K562 (cell line): Measurements from ENCODE around the gene IL1RN. TPM values are rescaled to one million over a fixed set of nuclear protein-coding genes. Genes with fewer than 3 reads are reported as not detected.

Experiments
- ATAC-seq: fragments of 200-7000 bp; cut with Tn5 transposase; 3 replicates; pipeline ENCODE4 v1.9.1; 2020; ENCODE audit warnings: moderate library complexity
- BruUV-seq: library from RNA; stranded (reverse); fragments of 400-500 nt; replicated peaks from 2 replicates; lab custom pipeline; 2021; lab: Mats Ljungman, UMichigan
- CTCF ChIA-PET: fragments of 300-600 bp; formaldehyde crosslinking; extraction: SDS; loops from one replicate; lab custom pipeline; 2021; ENCODE audit warnings: low intra/inter-chr PET ratio; lab: Yijun Ruan, JAX
- POLR2A ChIA-PET: fragments of 300-600, 350-650 bp; sonication (Branson Sonifier 250); formaldehyde crosslinking; extraction: SDS; loops from one replicate; lab custom pipeline; 2021; ENCODE audit warnings: antibody characterized with exemption, inconsistent platforms; lab: Yijun Ruan, JAX
- DNase-seq, 4 experiments: peaks; one replicate each; pipeline versions ENCODE4 v3.0.0 to v3.0.0-alpha.2; 2011 to 2018; ENCODE audit warnings: low spot score in 3 of 4, mixed read lengths in 3 of 4; ENCODE audit errors: extremely low read depth in 1 of 4
- FAIRE-seq: peaks from 2 replicates; lab custom pipeline; 2011; peaks lifted over from hg19 to GRCh38; lab: Jason Lieb, UNC
- H2AFZ ChIP-seq: 2 replicates; pipeline ENCODE4 v1.6.0; 2011; ENCODE audit warnings: low read depth, low read length, control low read depth, inconsistent platforms
- H3K27ac ChIP-seq: fragments of 200-600 bp; 3 replicates; pipeline ENCODE4 v1.8.0; 2011; ENCODE audit warnings: low read depth, mild to moderate bottlenecking, control low read depth, inconsistent platforms, low read length, moderate library complexity, mixed read lengths; ENCODE audit errors: extremely low read depth
- H3K27me3 ChIP-seq, 2 experiments: fragments of 300-600 bp in 1 of 2; 2 replicates in 1 of 2; 3 replicates in 1 of 2; pipeline versions ENCODE4 v1.6.0 to v1.8.0; 2011; ENCODE audit warnings: inconsistent platforms in 2 of 2, low read length in 2 of 2, mild to moderate bottlenecking in 1 of 2, mixed read lengths in 1 of 2, moderate library complexity in 1 of 2; ENCODE audit not compliant: control insufficient read depth in 2 of 2, insufficient read depth in 2 of 2
- H3K36me3 ChIP-seq: fragments of 300-600 bp; 3 replicates; pipeline ENCODE4 v1.8.0; 2011; ENCODE audit warnings: mild to moderate bottlenecking, low read length, inconsistent platforms; ENCODE audit not compliant: control insufficient read depth, insufficient read depth
- H3K4me1 ChIP-seq, 2 experiments: fragments of 200-600 bp in 1 of 2; replicated peaks in 1 of 2; 2 replicates in 1 of 2; 3 replicates in 1 of 2; pipeline versions ENCODE4 v1.5.1 to v1.8.0; 2011; ENCODE audit warnings: inconsistent platforms in 2 of 2, low read length in 2 of 2, mild to moderate bottlenecking in 1 of 2, mixed read lengths in 1 of 2, moderate library complexity in 1 of 2; ENCODE audit not compliant: control insufficient read depth in 2 of 2, insufficient read depth in 2 of 2
- H3K4me2 ChIP-seq: 2 replicates; pipeline ENCODE4 v1.6.1; 2011; ENCODE audit warnings: low read length, control low read depth, inconsistent platforms, mixed read lengths; ENCODE audit not compliant: insufficient read depth
- H3K4me3 ChIP-seq: fragments of 200-600 bp; sonication (generic), shearing (Covaris generic); 2 replicates; pipeline ENCODE4 v1.5.1; 2016; ENCODE audit warnings: control low read depth, inconsistent platforms
- H3K79me2 ChIP-seq: fragments of 200-600 bp; 3 replicates; pipeline ENCODE4 v1.8.0; 2011; ENCODE audit warnings: low read length, inconsistent platforms; ENCODE audit not compliant: control insufficient read depth, insufficient read depth
- H3K9ac ChIP-seq, 2 experiments: 2 replicates each; pipeline versions ENCODE4 v1.6.0 to v1.6.1; 2011; ENCODE audit warnings: low read depth in 2 of 2, low read length in 2 of 2, control low read depth in 1 of 2, inconsistent platforms in 1 of 2, mild to moderate bottlenecking in 1 of 2, mixed read lengths in 1 of 2; ENCODE audit not compliant: insufficient read depth in 1 of 2
- H3K9me1 ChIP-seq: one replicate; pipeline ENCODE4 v1.6.0; 2011; ENCODE audit warnings: inconsistent platforms, mild to moderate bottlenecking, low read length, moderate library complexity; ENCODE audit not compliant: control insufficient read depth, insufficient read depth
- H3K9me3 ChIP-seq: replicated peaks from 2 replicates; pipeline ENCODE4 v1.5.1; 2011; ENCODE audit warnings: low read depth, low read length, inconsistent platforms; ENCODE audit not compliant: control insufficient read depth, insufficient read depth
- H4K20me1 ChIP-seq: replicated peaks from 2 replicates; pipeline ENCODE4 v1.6.1; 2011; ENCODE audit warnings: low read length, inconsistent platforms, mixed read lengths; ENCODE audit not compliant: control insufficient read depth, insufficient read depth
- DIDO1 ChIP-seq: fragments of 450-650 bp; IDR thresholded peaks from 2 replicates; pipeline ENCODE4 v1.6.1; 2016; ENCODE audit warnings: low read depth, missing biosample characterization, missing genetic modification characterization
- GATAD2A ChIP-seq: fragments of 450-650 bp; IDR thresholded peaks from 2 replicates; pipeline ENCODE4 v1.6.1; 2017
- NFE2 ChIP-seq: IDR thresholded peaks from 2 replicates; pipeline ENCODE4 v1.6.1; 2014; ENCODE audit warnings: antibody characterized with exemption, low read depth
- NFIC ChIP-seq: fragments of 450-650 bp; IDR thresholded peaks from 2 replicates; pipeline ENCODE4 v1.6.1; 2017; ENCODE audit warnings: mild to moderate bottlenecking, inconsistent platforms
- NR4A1 ChIP-seq, 2 experiments: fragments of 250-450 bp in 1 of 2; fragments of 450-650 bp in 1 of 2; sonication (Bioruptor Pico) in 1 of 2; IDR thresholded peaks; 2 replicates each; pipeline versions ENCODE4 v1.4.0 to v1.6.1; 2016 to 2020; ENCODE audit warnings: mild to moderate bottlenecking in 2 of 2, missing compliant biosample characterization in 1 of 2, missing genetic modification characterization in 1 of 2, moderate library complexity in 1 of 2
- PCBP1 ChIP-seq: fragments of 200-400 bp; formaldehyde crosslinking; IDR thresholded peaks from 2 replicates; pipeline ENCODE4 v1.6.1; 2018; ENCODE audit warnings: mild to moderate bottlenecking, low read depth, low read length; ENCODE audit not compliant: poor library complexity, severe bottlenecking
- SP2 ChIP-seq: IDR thresholded peaks from 2 replicates; pipeline ENCODE4 v1.6.1; 2011; ENCODE audit warnings: mild to moderate bottlenecking, low read depth, low read length, moderate library complexity; ENCODE audit not compliant: poor library complexity, severe bottlenecking; ENCODE audit errors: extremely low read depth
- ZC3H11A ChIP-seq: IDR thresholded peaks from 2 replicates; pipeline ENCODE4 v1.6.1; 2012; ENCODE audit warnings: low read depth, low read length, improper control_type of control experiment
- ZNF354B ChIP-seq: fragments of 250-450 bp; sonication (Bioruptor Pico); IDR thresholded peaks from 2 replicates; pipeline ENCODE4 v1.4.0; 2020
- ZNF584 ChIP-seq: fragments of 200-800 bp; sonication (Bioruptor generic); IDR thresholded peaks from 2 replicates; pipeline ENCODE4 v1.6.1; 2016; ENCODE audit warnings: low read depth, mild to moderate bottlenecking, missing genetic modification characterization, missing compliant biosample characterization
- ZNF592 ChIP-seq: fragments of 450-650 bp; IDR thresholded peaks from 2 replicates; pipeline ENCODE4 v1.6.1; 2017; ENCODE audit warnings: antibody characterized with exemption, mild to moderate bottlenecking
- ZNF695 ChIP-seq: fragments of 450-650 bp; formaldehyde crosslinking; IDR thresholded peaks from 2 replicates; pipeline ENCODE4 v1.4.0; 2020; ENCODE audit warnings: mild to moderate bottlenecking, moderate library complexity
- WGBS: fragments of 100-300 bp; shearing (Covaris generic); methylation state at CpG from one replicate; pipeline ENCODE4 v1.1.6; 2016; ENCODE audit warnings: low coverage, mixed read lengths; ENCODE audit not compliant: insufficient coverage; ENCODE audit errors: missing lambda C conversion rate; 5-methylcytosine and 5-hydroxymethylcytosine counted together
- in situ Hi-C: fragments of 300-500 bp; cut with MboI; formaldehyde crosslinking; loops from 4 replicates; pipeline ENCODE4 v1.15.0; 2018; ENCODE audit warnings: inconsistent platforms, mixed read lengths
- intact Hi-C: fragments of 100-400 bp; cut with micrococcal nuclease; formaldehyde crosslinking; loops from 2 replicates; pipeline ENCODE4 v1.14.2; 2022
- polyA plus RNA-seq, 8 experiments: library from polyadenylated mRNA; depleted of rRNA in 4 of 8; stranded (reverse) in 5 of 8; unstranded in 3 of 8; fragments of >200 nt; fragmentation: Nextera tagmentation in 2 of 8; fragmentation: Illumina TruSeq in 1 of 8; extraction: Ambion mirVana in 2 of 8; extraction: Trizol in 1 of 8; gene quantifications; 2 replicates each; pipeline versions ENCODE4 v1.2.1 to v1.2.3, GENCODE V29; 2011 to 2014; ENCODE audit warnings: inconsistent platforms in 1 of 8, missing spikeins in 1 of 8
- total RNA-seq, 7 experiments: library from RNA; depleted of rRNA in 6 of 7; stranded (reverse); fragments of >200 nt in 6 of 7; fragmentation: Illumina TruSeq in 2 of 7; extraction: Trizol in 2 of 7; gene quantifications; 2 replicates each; pipeline versions ENCODE4 v1.2.1 to v1.2.3, GENCODE V29; 2011 to 2021; ENCODE audit warnings: low replicate concordance in 1 of 7
- TF ChIP-seq, protein P1 (sequence below), 2 experiments: fragments of 450-650 bp in 1 of 2; sonication (generic) in 1 of 2; formaldehyde crosslinking in 1 of 2; IDR thresholded peaks in 1 of 2; conservative IDR thresholded peaks in 1 of 2; 2 replicates each; pipeline versions ENCODE4 v1.6.1 to v1.8.1; 2016 to 2023; ENCODE audit warnings: mild to moderate bottlenecking in 2 of 2, moderate library complexity in 2 of 2, inconsistent platforms in 1 of 2, missing genetic modification reagents in 1 of 2

IL1RN gene
- total and polyA plus RNA-seq, 9 of the 15 experiments (the other 6 are each of a cell fraction or from before 2014, with no cell fraction given), result 0.13 TPM; not detected in 8

GRCh38 chr2:113117541-113118262 lies 9.7 kb upstream of the IL1RN start:
- ChIA-PET POLR2A (interaction anchor here (0.6 to 1.3 kb wide), 2 partner anchors 8 to 134 kb away, joined by 3 to 4 read pairs; no protein-coding TSS in a partner anchor), CTCF (interaction anchor here (0.6 kb wide), 1 partner anchor 1732 kb away, joined by 3 read pairs; no protein-coding TSS in a partner anchor)
- Histone ChIP-seq H3K27me3 (peaks cover 4 to 16% of the 10 kb centered on the region in 2 experiments; a peak in 4 of 5 replicates), H3K9me1 (no peaks in the 10 kb centered on the region), H3K9me3 (no peaks in the 10 kb centered on the region), H3K4me2 (no peak overlapping the region), H2AFZ (peak overlapping the region; percentile 7; the same call in 1 of the 2 replicates), H4K20me1 (no peaks in the 10 kb centered on the region), H3K79me2 (no peaks in the 10 kb centered on the region), H3K27ac (no peak overlapping the region), H3K36me3 (no peaks in the 10 kb centered on the region), H3K9ac (no peak overlapping the region; a peak in 1 of 4 replicates), H3K4me3 (no peak overlapping the region), H3K4me1 (peaks cover 4 to 12% of the 10 kb centered on the region in 2 experiments; a peak in 3 of 5 replicates)
- FAIRE-seq (peak; percentile 74), DNase-seq (peak; percentile 21 to 62 (median 24)), ATAC-seq (peak; percentile 78)
- no TSS peak for BruUV-seq
- WGBS, result 19% methylated on average over 9 of the region's 9 CpGs
- intact Hi-C loops (loop anchor here (1.0 kb wide), 1 partner anchor 167 kb away; no protein-coding TSS in a partner anchor), in situ Hi-C loops (no loop called here)
- TF ChIP-seq DIDO1 (tag), result no peak
- peak; percentile 36; the same call in 1 of the 2 replicates for TF ChIP-seq NFE2
- TF ChIP-seq, protein P1, sequence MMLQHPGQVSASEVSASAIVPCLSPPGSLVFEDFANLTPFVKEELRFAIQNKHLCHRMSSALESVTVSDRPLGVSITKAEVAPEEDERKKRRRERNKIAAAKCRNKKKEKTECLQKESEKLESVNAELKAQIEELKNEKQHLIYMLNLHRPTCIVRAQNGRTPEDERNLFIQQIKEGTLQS (IDR thresholded peaks at IDR 0.05), result peak; percentile 40; the same call in 1 of the 2 replicates
- TF ChIP-seq, protein P1 (CRISPR knock-in tag; conservative IDR thresholded peaks at IDR 0.05), result no peak
- no peak for TF ChIP-seq PCBP1
- 0 out of 2 replicates have a peak, but pooled peaks have one; percentile 17 for TF ChIP-seq NFIC
- no peak for TF ChIP-seq ZNF354B (CRISPR knock-in tag)
- no peak for TF ChIP-seq SP2
- no peak for TF ChIP-seq GATAD2A
- peak; percentile 68; the same call in 1 of the 2 replicates for TF ChIP-seq ZNF584 (CRISPR knock-in tag)
- no peak for TF ChIP-seq ZC3H11A
- TF ChIP-seq ZNF695 (CRISPR knock-in tag), result no peak
- no peak for TF ChIP-seq NR4A1 (CRISPR knock-in tag; IDR thresholded peaks at IDR 0.05)
- TF ChIP-seq NR4A1 (tag; IDR thresholded peaks at IDR 0.05), result 0 out of 2 replicates have a peak, but pooled peaks have one; percentile 54
- 0 out of 2 replicates have a peak, but pooled peaks have one; percentile 23 for TF ChIP-seq ZNF592
